Stimulated activated CD4-positive, alpha-beta T cell treated with anti-CD3 and anti-CD28 coated beads, TNF-alpha, amount 100 ng/mL, for 1 hour (primary cell): Measurements from ENCODE around the gene PSPH.
A peak's percentile ranks its signal among the peaks of the same experiment; 100 is the strongest.
"Not testable (repeated sequence)": the region's sequence is repeated elsewhere in the genome, so short reads cannot be mapped to it uniquely, and the experiment has no call there.

Experiments
- DNase-seq, 3 donors: peaks; one replicate each; pipeline ENCODE4 v3.0.0-alpha.2; 2020; ENCODE audit warnings: low read depth in 3 of 3, low spot score in 1 of 3

Gene PSPH

DNA sequence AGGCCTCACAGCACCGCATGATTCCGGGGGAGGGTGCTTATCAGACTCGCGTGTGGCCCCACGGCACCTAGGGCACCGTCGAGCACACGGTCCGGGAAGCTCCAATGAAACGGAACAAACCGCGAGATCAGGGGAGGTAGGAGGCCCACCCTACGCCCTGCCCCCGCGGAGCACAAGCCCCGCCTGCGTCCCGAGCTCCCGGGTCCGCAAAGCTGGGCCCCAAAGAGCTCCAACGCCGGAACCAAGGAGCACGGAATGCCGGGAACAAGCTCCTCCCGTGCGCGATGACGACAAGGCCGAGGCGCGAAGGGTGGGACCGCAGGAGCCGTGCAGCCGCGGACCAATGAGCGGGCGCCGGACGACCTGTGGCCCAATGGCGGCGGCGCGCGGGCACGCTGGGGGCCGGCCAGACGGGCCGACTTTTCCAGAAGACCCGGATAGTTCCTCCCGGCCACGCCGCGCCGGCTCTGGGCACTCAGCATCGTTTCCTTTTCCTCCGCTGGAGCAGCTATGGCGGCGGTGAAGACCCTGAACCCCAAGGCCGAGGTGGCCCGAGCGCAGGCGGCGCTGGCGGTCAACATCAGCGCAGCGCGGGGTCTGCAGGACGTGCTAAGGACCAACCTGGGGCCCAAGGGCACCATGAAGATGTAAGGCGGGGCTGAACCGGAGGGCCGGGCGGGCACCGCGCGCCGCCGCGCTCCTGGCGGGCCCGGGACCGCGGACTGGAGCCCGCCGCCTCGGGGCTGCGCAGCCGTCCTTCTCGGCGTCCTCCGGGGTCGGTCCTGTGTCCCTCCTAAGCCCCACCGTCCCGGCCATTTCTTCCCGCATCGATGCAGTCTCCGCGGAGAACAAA is at the start of gene PSPH, which contains the start of gene CCT6A:
PSPH (minus strand) TSS at position 106 of the 853 bp plus-strand sequence. CDS start 30,232 bp downstream, outside the sequence.
CCT6A (plus strand) TSS at position 427 of the 853 bp plus-strand sequence; CDS start at position 511, 84 bp downstream.
- peak; percentile 71 to 84 (median 74) for DNase-seq

DNA sequence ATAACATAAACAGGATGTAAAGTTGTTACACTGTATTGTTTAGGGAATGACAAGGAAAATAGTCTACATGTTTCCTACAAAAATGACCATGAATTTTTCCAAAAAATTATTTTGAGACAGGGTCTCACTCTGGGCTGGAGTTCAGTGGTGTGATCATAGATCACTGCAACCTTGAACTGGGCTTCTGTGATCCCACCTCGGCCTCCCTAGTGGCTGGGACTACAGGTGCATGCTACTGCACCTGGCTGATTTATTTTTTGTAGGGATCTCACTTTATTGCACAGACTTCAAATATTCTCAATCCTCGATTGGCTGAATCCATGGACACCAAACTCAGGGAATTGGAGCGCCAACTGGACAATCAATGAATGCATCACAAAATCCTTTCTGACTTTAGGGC is 48.4 kb upstream of the PSPH start:
- DNase-seq, result no peak

DNA sequence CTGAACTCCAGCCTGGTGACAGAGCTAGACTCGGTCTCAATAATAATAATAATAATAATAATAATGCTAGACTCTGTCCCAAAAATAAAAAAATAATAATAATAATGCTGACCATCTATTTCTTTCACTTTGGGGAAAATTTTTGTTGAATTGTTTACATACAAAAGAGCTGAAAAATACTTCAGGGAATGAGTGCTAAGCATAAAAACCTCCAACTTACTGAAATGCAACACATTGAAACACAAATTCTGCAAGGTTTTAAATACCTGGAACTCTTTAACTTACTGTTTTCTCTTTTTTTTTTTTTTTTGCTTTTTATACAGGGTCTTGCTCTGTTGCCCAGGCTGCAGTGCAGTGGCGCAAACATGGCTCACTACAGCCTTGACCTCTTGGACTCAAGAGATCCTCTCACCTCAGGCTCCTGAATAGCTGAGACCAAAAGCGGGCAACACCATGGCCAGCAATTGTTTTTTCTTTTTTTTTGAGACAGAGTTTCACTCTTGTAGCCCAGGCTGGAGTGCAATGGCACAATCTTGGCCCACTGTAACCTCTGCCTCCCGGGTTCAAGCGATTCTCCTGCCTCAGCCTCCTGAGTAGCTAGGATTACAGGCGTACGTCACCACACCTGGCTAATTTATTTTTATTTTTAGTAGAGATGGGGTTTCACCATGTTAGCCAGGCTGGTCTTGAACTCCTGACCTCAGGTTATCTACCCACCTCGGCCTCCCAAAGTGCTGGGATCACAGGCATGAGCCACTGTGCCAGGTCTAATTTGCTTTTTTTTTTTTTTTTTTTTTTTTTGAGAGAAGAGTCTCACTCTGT is 47.2 kb upstream of the PSPH start:
- DNase-seq, result not testable (repeated sequence)

DNA sequence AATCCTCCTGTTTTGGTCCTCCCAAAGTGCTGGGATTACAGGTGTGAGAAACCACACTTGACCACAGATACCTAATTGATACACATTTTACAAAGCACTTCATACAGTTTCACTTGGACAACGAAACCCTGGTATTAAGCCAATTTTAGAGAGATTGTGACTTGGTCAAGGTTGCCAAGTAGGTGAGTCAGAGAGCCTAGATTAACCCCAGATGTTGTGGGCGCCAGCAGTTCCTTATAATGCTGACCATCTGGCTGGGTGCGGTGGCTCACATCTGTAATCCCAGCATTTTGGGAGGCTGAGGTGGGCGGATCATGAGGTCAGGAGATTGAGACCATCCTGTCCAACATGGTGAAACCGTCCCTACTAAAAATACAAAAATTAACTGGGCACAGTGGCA is 46.5 kb upstream of the PSPH start:
- DNase-seq, result no peak

DNA sequence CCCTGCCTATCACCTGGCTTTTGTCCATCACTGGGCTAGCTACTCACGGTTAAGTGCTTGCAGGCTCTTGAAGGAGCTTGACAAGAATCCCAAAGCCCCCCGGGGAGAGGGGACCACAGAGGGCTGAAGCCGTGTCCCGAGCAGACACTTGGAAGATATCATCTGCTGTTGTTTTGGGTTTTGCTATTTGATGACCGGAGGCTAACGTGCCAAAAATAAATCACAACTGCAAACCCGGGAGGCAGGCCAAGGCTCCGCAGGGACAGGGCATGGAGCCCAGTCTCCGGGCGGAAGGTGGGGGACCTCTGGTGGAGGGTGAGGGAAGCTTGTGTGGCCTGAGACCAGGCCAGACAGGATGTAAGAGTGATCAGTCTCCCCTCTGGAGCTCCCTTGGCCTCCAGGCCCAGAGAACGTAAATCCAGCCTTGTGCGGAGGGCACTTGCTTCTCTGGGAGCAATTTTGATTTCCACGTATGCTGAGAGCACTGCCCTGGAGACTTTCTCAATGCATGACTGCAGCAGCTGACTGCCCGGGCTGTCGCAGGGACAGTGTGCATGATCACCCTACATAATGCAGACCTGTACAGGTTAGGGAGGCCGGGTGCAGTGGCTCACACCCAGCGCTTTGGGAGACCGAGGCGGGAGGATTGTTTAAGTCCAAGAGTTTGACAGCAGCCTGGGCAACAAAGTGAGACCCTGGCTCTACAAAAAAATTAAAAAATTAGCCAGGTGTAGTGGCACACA is 41.7 kb upstream of the PSPH start, which contains the start of gene PHKG1:
PHKG1 (minus strand) TSS at position 164 of the 743 bp plus-strand sequence. CDS start 4,011 bp downstream, outside the sequence.
- no peak for DNase-seq

DNA sequence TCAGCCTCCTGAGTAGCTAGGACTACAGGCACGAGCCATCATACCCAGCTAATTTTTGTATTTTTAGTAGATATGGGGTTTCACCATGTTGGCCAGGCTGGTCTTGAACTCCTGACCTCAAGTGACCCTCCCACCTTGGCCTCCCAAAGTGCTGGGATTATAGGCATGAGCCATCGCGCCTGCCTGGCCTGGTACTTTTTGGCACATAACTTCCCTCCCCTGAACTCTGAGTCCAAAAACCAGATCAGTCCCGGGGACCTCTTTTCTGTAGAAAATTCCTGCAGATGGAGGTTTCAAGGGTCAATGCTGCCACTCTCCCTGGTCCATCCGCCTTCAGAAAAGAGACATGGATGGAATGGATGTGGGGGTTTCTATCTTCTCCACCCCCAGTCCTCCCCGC is 41.1 kb upstream of the PSPH start:
- DNase-seq, result not testable (repeated sequence)

DNA sequence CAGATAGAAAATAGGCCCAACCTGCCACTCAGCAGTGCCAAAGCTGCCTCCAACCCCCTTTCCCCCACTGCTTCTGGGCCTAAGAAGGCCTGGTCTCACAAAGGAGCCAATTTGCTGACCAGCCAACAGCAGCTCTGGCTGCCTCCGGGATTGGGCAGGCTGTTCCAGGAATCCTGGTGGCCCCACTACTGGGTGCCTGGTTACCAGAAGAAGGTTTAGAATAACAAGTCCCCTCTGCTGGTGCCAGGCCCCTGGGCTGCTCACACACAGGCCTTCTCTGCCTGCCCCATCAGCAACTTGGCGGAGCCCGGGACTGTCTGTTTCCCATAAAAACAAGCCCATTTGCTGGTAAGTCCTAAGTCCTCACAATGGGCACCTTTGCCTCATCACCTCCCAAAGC is 40.3 kb upstream of the PSPH start:
- no peak for DNase-seq

DNA sequence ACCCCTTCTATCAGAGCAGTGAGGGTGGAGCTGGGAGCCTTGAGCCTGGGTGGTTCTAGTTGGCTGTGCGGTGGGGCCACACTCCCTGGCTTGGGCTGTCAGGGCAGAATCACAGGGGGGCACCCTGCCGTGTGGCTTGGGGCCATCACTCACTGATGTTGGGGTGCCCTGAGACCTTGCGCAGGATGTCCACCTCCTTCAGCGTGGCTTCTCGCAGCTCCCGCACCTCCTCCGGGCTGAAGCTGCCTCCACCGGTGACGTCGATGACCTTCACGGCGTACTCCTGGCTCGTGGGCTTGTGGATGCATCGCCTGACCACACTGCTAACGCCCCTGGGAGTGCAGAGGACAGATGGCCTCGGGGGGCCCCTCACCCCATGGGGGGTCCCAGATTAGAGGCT is 36.2 kb upstream of the PSPH start:
- DNase-seq, result no peak

DNA sequence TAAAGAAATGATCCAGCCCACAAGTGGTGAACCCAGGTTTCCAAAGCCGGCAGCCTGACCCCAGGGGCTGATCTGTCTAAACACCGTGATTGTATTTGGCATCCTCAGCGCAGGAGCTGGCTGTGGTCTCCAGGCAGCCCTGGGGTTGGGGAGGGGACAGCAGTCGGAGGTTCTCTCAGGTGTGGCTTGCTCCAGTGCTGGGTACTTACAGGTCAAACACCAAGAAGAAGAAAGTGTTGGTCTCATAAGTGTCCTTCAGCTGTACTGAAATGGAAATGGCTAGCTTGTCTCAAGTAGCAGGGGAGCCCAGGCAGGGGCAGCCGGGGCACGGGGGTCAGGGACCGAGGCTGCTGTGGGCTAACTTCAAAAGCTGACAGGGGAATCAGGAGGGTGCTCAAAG is 35.5 kb upstream of the PSPH start:
- DNase-seq, result no peak

DNA sequence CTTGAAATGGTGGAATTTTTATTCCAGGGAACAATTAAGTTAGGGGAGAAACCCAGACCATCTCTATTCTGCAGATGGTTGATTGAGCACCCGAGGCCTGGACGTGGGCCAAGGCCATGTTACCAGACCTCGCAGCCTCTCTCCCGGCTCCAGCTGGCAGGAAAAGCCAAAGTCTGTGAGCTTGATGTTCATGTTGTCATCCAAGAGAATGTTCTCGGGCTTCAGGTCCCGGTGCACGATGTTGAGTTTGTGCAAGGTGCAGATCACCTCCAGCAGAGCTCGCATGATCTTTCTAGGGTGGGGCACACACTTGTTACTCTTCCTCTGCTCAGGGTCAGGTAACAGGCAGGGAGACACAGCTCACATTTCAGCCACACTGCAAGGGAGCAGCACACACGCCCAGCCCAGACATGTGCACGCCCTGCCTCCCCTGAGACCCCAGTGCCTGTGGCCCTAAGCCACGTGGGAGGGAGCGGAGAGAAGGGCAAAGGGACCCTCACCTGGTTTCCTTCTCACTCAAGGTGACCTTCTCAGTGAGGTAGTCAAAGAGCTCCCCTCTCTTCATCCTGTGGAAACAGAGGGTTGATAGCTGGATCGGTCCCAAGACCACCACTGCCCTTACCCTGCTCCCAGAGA is 32.0 kb upstream of the PSPH start:
- no peak for DNase-seq

DNA sequence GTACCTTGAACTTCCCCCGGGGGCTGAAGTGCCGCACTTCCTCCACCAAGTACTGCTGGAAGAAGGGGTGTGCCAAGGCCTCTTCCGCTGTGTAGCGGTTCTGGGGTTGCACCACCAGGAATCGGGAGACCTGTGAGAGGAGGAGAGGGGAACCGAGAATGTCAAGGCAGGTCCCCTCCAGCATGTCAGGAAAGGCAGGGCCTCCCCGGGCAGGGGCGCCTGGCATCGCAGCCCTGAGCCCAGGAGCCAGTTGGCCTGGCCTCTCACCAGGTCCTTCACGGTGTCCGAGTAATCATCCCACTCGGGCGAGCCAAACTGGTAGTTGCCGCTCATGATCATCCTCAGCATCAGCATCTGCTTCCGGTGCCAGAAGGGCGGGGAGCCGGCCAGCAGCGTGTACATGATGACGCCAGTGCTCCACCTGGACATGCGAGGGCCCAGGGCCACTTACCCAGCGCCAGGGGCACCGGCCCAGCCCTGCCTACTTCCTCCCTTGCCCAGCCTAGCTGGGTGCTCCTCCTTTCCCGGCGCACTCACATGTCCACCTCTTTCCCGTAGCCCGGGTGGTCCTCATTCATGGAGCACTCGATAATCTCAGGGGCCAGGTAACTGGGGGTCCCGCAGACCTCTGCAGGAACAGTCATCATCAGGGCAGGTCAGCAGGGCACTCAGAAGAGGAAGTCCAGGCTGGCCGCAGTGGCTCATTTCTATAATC is 30.5 kb upstream of the PSPH start:
- no peak for DNase-seq

DNA sequence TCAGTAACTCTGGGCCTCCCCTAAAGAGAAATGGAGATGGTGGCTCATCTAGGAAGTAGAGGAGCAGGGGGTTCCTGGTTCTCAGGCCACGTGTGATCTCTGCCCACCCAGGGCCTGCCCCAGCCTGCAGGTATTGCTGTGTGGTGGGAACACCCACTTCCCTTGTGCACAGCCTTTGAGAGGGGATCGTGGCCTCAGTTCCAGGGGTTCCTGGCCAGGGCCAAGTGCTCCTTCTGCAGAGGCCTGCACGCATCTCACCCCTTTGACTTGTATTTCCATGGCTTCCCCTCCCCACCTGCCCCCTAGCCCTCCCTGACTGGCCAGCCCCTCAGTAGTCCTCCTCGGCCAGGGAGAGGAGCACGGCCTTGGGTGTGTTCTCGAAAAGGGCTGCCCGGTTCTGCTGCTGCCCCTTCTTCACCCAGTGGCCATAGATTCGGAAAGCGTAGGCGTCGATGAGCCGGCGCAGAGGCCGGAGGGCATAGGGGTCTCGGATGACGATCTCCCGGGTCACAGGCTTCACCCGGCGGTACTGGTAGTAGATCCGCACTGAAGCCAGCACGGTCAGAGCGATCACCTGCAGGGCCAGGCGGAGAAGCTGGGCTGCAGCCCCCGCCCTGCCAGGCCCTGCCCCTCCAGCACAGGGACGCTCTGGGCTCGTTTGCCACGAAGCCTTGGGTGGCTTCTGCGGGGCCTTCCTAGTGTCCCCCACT is 29.6 kb upstream of the PSPH start:
- DNase-seq, result not testable (repeated sequence)

DNA sequence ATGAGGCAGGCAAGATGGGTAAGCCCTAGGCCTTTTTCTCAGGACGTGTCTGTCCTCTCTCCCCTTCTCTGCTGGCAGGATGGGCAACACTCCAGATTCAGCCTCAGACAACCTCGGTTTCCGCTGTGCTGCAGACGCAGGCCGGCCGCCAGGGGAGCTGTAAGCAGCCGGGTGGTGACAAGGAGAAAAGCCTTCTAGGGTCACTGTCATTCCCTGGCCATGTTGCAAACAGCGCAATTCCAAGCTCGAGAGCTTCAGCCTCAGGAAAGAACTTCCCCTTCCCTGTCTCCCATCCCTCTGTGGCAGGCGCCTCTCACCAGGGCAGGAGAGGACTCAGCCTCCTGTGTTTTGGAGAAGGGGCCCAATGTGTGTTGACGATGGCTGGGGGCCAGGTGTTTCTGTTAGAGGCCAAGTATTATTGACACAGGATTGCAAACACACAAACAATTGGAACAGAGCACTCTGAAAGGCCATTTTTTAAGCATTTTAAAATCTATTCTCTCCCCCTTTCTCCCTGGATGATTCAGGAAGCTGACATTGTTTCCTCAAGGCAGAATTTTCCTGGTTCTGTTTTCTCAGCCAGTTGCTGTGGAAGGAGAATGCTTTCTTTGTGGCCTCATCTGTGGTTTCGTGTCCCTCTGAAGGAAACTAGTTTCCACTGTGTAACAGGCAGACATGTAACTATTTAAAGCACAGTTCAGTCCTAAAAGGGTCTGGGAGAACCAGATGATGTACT is 28.4 kb upstream of the PSPH start:
- no peak for DNase-seq

DNA sequence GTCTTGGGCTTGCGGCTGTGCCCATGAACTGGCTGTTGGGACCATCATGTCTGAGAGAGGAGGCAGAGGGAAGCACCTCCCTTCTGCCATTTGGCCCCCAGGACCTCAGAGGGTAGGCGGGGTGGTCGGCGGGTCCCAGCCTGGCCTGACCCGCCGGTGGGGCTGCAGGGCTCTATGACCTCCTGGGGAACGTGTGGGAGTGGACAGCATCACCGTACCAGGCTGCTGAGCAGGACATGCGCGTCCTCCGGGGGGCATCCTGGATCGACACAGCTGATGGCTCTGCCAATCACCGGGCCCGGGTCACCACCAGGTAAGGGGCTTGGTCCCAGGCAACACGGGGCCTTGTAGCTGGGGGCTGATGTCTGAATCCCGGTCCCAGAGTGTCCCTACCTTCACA is 27.0 kb upstream of the PSPH start:
- no peak for DNase-seq

DNA sequence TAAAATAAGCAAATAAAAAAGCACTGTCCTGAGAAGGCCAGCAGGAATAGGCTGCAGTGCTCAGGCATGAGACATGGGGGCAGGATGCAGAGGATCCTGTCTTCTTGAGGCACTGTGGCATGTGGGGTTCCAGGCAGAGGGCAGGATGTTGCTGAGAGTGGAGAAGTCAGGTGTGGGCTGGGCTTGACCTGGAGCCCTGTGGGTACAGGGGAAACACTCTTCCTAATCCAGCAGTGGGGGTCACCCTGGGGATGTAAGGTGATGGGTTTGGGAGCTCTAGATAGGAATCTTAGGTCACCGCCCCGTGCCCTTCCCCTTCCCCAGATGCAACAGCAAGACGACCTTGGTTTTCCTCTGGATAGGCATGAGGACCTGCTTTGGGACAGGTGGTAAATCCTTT is 26.4 kb upstream of the PSPH start:
- no peak for DNase-seq

DNA sequence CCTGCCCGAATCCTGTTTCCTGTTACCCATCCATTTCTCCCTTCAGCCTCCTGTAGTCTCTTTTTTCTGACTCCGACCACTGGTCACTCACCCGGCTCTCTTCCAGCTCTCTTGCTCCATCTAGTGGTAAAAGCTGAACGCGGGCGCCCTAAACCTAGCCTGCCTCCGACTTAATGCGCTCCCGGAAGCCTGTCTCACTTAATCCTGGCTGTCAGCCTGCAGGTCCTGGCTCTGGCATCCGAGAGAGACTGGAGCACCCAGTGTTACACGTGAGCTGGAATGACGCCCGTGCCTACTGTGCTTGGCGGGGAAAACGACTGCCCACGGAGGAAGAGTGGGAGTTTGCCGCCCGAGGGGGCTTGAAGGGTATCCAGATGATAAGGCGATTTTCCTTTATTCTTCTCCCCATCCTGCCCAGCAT is 23.1 kb upstream of the PSPH start:
- peak; percentile 8 to 42 (median 33) for DNase-seq

DNA sequence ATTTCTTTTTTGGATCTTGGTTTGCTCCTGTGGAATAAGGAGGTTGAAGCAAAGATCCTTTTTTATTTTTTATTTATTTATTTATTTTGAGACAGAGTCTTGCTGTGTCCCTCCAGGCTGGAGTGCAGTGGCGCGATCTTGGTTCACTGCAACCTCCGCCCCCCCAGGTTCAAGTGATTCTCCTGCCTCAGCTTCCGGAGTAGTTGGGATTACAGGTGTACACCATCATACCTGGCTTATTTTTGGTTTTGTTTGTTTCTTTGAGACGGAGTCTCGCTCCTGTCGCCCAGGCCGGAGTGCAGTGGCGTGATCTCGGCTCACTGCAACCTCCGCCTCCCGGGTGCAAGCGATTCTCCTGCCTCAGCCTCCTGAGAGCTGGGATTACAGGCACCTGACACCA is 15.1 kb upstream of the PSPH start:
- not testable (repeated sequence) for DNase-seq

DNA sequence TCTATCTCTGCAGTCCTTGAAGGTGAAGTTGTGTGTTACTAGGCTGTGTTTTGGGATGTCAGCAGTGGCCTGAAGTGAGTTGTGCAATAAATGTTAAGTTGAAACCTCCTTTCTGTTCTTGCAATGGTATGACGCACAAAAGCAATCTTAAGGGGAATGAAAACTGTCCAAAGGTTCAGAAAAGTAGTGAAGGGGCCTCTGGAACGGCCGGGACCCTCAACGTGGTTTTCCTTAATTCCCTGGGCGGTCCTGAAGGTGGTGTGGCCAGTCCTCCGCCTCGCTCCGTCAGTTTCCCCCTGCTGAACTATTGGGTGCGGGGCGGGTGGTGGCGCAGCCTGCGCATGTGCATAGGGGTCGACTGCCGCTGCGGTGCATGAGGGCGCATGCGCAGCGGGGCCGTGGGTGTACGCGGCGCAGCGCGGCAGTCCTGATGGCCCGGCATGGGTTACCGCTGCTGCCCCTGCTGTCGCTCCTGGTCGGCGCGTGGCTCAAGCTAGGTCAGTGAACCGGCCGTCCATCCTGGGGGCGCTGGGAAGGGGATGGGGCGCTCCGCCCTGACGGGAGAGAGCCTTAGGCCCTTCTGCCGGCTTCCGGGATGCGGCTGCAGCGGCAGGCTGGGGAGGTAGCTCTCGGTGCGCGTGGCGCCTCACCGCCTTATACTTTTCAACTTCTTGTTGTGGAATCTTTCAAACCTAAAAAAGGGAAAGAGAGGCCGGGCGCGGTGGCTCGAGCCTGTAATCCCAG is 12.8 kb upstream of the PSPH start, which contains the start of gene SUMF2:
SUMF2 (plus strand) TSS at position 405 of the 744 bp plus-strand sequence; CDS start at position 431, 26 bp downstream.
- peak; percentile 78 to 86 (median 80) for DNase-seq
